Activated naive CD8-positive, alpha-beta T cell treated with anti-CD3 and anti-CD28 coated beads, Interleukin-2, amount 50 U/mL, for 16 hours (primary cell): ENCODE measurements around the gene UIMC1.
"Not testable (repeated sequence)": the region's sequence is repeated elsewhere in the genome, so short reads cannot be mapped to it uniquely, and the experiment has no call there.

Experiments
- DNase-seq: peaks from one replicate; pipeline ENCODE4 v3.0.0-alpha.2; 2020; ENCODE audit warnings: low read depth, low spot score

The UIMC1 gene

GRCh38 chr5:177008716-177009115, 2.1 kb upstream of the UIMC1 start:
- DNase-seq = no peak

- DNase-seq = peak; percentile 38
Observed at GRCh38 chr5:177005619-177006264, 837 bp downstream of the UIMC1 start.

DNA sequence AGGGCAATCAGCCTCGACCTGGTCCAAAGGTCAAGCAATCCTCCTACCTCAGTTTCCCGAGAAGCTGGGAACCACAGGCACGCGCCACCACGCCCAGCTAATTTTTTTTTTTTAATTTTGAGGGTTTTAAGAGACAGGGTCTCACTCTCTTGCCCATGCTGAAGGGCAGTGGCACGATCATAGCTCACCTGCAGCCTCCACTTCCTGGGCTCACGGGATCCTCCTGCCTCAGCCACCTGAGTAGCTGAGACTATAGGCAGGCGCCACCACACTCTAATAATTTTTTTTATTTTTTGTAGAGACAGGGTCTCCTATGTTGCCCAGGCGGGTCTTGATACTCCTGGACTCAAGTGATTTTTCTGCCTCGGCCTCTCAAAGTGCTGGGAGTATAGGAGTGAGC, 1.6 kb downstream of the UIMC1 start:
- DNase-seq = no peak

DNA sequence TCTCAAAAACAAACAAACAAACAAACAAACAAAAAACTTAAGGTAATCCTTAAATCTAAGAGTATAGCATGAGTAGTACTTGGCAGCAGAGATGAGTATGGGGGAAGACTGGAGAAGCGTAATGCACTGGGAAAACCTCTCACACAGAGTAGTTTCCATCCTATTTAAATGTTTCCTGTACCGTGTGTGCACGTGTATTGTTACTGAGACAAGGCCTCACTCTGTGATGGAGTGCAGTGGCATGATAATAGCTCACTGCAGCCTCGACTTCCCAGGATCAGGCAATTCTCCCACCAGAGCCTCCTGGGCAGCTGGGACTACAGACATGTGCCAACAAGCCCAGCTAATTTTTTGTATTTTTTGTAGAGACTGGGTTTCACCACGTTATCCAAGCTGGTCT, 2.9 kb downstream of the UIMC1 start:
- no peak for DNase-seq

- DNase-seq = not testable (repeated sequence)
Observed at GRCh38 chr5:176999526-176999925, 7.1 kb downstream of the UIMC1 start.

GRCh38 chr5:176998828-176999227, 7.8 kb downstream of the UIMC1 start:
- DNase-seq = no peak

DNA sequence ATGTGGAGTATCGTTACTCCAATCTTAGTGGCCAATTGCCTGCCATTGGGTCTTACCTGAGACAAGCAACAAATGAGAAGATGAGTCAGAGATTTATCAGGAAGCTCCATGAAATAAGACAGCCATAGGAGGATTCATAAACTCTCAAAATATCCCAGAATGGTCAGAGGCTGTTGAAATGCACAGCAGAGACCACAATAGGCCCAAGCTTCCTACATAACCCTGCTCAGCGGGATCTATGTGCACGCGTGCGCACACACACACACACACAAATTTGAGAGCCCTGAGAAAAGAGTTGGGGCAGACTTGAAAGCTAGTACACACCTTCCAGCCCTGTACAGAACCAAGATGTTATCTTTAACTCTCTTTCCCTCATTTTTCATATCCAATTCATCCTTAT, 9.8 kb downstream of the UIMC1 start:
- DNase-seq = no peak

- DNase-seq = no peak
Observed at GRCh38 chr5:176995896-176996767, 10.4 kb downstream of the UIMC1 start.

DNA sequence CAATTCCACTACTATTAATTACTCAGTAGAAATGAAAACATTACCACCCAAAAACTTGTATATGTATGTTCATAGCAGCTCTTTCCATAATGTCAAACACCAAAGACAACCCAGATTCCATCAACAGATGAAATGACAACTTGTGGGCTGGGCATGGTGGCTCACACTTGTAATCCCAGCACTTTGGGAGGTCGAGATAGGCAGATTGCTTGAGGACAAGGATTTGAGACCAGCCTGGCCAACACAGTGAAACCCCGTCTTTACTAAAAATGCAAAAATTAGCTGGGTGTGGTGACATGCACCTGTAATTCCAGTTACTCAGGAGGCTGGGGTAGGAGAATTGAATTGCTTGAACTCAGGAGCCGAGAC, 11.5 kb downstream of the UIMC1 start:
- DNase-seq = no peak

DNA sequence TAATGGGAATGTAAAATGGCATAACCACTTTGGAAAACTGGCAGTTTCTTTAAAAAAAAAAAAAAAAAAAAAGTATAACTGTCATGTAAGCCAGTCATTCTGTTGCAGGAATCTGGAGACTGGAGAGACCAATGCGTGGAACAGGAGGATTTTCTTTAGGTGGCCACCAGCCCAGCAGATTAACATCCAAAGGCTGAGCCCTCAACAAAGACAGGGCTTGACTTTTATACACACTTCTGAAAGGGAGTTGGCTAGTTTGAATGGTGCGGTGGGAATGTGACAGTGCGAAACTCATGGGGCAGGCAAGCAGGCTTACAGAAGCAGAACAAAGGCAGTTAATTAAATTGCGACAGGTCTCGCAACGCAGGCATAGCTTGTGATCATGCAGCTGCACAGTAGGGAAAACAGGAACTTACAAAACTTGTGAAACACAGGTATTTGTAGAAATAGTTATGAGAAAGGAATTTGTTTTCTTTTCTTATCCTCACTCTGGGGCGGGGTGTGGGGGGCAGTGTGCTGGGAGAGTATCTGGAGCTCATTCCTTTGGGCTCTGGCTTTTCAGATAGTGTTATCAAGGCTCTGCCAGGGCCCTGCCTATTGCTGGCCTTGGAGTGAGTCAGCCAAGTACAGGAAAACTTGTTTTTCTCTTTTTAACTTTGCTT, 12.0 kb downstream of the UIMC1 start:
- no peak for DNase-seq

GRCh38 chr5:176993081-176993480, 13.5 kb downstream of the UIMC1 start:
- not testable (repeated sequence) for DNase-seq

DNA sequence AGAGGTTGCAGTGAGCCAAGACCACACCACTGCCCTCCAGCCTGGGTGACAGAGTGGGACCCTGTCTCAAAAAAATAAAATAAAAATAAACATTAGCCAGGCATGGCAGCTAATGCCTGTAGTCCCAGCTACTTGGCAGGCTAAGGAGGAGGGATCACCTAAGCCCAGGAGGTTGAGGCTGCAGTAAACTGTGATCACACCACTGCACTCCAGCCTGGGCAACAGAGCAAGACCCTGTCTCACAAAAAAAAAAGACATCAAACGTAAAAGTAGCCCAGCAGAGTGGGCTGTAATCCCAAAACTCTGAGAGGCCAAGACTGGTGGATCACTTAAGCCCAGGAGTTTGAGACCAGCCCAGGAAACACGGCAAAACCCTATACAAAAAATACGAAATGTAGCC, 19.0 kb downstream of the UIMC1 start:
- no peak for DNase-seq

- DNase-seq = no peak
Observed at GRCh38 chr5:176986280-176986679, 20.3 kb downstream of the UIMC1 start.

DNA sequence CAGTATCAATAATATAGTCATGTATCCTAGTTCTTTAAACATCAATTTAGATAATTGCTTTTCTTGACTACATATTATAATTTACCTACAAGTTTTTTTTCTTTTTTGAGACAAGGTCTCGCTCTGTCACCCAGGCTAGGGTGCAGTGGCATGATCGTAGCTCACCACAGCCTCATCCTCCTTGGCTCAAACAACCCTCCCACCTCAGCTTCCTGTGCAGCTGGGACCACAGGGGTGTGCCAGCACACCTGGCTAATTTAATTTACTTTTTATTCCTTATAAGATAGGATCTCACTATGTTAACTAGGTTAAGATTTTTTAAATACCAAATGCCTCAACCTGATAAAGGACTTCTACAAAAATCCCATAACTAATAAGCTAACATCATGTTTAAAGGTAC, 21.1 kb downstream of the UIMC1 start:
- DNase-seq = no peak

DNA sequence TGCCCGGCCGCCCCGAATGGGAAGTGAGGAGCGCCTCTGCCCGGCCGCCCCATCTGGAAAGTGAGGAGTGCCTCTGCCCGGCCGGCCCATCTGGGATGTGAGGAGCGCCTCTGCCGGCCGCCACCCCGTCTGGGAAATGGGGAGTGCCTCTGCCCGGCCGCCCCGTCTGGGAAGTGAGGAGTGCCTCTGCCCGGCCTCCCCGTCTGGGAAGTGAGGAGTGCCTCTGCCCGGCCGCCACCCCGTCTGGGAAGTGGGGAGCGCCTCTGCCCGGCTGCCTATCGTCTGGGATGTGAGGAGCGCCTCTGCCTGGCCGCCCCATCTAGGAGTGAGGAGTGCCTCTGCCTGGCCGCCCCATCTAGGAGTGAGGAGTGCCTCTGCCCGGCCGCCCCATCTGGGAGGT, 22.4 kb downstream of the UIMC1 start:
- not testable (repeated sequence) for DNase-seq

- not testable (repeated sequence) for DNase-seq
Observed at GRCh38 chr5:176983593-176983992, 23.0 kb downstream of the UIMC1 start.

- not testable (repeated sequence) for DNase-seq
Observed at GRCh38 chr5:176983112-176983511, 23.5 kb downstream of the UIMC1 start.

DNA sequence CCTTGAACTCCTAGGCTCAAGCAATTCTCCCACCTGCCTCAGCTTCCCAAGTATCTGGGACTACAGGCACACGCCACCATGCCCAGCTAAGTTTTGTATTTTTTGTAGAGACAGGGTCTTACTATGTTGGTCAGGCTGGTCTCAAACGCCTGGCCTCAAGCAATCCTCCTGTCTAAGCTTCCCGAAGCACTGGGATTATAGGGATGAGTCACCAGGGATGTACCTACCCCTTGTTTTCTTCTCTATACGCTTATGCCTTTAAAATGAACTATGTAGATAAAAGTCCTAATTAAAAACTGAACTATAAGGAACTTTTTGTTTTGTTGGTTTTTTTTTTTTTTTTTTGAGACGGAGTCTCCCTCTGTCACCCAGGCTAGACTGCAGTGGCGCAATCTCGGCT, 25.8 kb downstream of the UIMC1 start:
- DNase-seq = no peak

GRCh38 chr5:176979669-176980068, 26.9 kb downstream of the UIMC1 start:
- no peak for DNase-seq

GRCh38 chr5:176965633-176966032, 40.9 kb downstream of the UIMC1 start:
- DNase-seq = no peak

DNA sequence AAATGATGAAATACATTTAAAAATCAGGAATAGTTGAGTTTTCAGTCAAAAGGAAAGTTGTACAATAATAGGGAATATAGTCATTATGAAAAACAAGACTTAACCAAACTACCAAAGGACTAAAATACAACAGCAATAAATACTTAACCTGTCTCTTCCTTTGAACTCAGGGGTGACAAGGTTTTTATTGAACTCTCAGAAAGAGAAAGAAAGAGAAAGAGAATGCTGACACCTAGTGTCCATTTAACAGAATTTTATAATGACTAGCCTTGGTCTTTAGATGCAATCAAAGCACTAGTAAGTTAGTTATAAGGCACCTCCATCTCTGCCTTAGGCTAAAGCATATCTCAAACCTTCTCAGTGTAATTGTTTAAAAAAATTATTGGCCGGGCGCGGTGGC, 47.5 kb downstream of the UIMC1 start:
- no peak for DNase-seq

DNA sequence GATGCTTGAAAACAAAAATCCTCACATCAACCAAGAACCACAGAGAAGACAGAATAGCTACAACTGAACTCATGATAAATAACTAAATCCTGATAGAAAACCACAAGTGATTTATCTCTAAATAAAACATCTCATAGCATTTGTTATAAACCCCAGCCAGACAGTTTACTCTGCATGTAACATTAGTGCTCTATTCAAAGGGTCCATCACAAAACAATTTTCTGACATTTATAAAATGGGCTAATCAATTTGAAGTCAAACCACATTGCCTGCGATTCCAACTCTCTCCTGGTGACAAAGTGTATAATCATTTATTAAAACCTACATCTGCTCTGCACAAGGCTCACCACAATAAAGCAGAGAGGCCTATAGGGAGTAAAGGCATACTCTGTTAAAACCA, 49.8 kb downstream of the UIMC1 start:
- DNase-seq = no peak

DNA sequence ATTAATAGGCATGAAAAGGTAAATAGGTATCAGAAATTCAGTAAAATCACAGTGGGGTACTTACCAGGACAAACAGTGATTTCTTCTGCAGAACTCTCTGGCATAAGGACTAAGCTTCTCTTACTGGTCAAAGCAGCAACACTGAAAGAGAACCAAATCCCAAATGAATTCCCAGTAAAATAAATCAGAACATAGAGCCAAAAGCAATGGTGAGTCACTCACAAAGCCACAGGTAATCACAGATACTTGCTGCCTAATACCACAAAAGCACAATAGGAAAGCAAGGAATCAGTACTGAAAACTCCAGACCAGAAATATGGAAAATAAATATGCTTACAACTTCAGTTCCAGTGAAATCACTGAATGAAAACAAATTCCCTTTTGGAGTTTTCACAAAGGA, 50.7 kb downstream of the UIMC1 start:
- no peak for DNase-seq
